MCF 10A (cell line): Measurements from ENCODE around the gene LGALS3BP. TPM values are rescaled to one million over a fixed set of nuclear protein-coding genes. Genes with fewer than 3 reads are reported as not detected.

ENCODE experiments used
- BruUV-seq: library from RNA; stranded (reverse); fragments of 400-500 nt; replicated peaks from 2 replicates; lab custom pipeline; 2021; lab: Mats Ljungman, UMichigan
- CTCF ChIA-PET: fragments of 300-600 bp; sonication (Branson Sonifier 250); formaldehyde crosslinking; extraction: SDS; loops from one replicate; lab custom pipeline; 2021; ENCODE audit warnings: antibody characterized with exemption, inconsistent platforms; lab: Yijun Ruan, JAX
- POLR2A ChIA-PET: fragments of 300-600, 350-650 bp; sonication (Branson Sonifier 250); formaldehyde crosslinking; extraction: SDS; loops from one replicate; lab custom pipeline; 2020; ENCODE audit warnings: antibody characterized with exemption, inconsistent platforms; lab: Yijun Ruan, JAX
- DNase-seq: peaks from one replicate; pipeline ENCODE4 v3.0.0-alpha.2; 2018; ENCODE audit not compliant: unreplicated experiment
- H3K27ac Mint-ChIP-seq: one replicate; pipeline ENCODE4 v1.8.0; 2022; ENCODE audit warnings: mild to moderate bottlenecking, low read depth, mixed read lengths; ENCODE audit not compliant: unreplicated experiment
- H3K27me3 Mint-ChIP-seq: one replicate; pipeline ENCODE4 v1.8.0; 2022; ENCODE audit warnings: mixed read lengths; ENCODE audit not compliant: insufficient read depth, unreplicated experiment
- H3K36me3 Mint-ChIP-seq: one replicate; pipeline ENCODE4 v1.8.0; 2022; ENCODE audit warnings: mild to moderate bottlenecking, moderate library complexity, mixed read lengths; ENCODE audit not compliant: insufficient read depth, unreplicated experiment
- H3K4me1 Mint-ChIP-seq: one replicate; pipeline ENCODE4 v1.8.0; 2022; ENCODE audit warnings: mixed read lengths; ENCODE audit not compliant: insufficient read depth, unreplicated experiment
- H3K4me3 Mint-ChIP-seq: one replicate; pipeline ENCODE4 v1.8.0; 2022; ENCODE audit warnings: mild to moderate bottlenecking, moderate library complexity, mixed read lengths; ENCODE audit not compliant: unreplicated experiment
- H3K9me3 Mint-ChIP-seq: one replicate; pipeline ENCODE4 v1.8.0; 2022; ENCODE audit warnings: mixed read lengths; ENCODE audit not compliant: unreplicated experiment
- CTCF ChIP-seq: fragments of 200-600 bp; IDR thresholded peaks from one replicate; pipeline ENCODE4 v1.8.0; 2022; ENCODE audit warnings: antibody characterized with exemption, mild to moderate bottlenecking; ENCODE audit not compliant: unreplicated experiment
- intact Hi-C: fragments of 100-400 bp; cut with micrococcal nuclease; formaldehyde crosslinking; loops from 2 replicates; pipeline ENCODE4 v1.14.1; 2022
- total RNA-seq: library from RNA; stranded (reverse); gene quantifications from 2 replicates; pipeline ENCODE4 v1.2.3, GENCODE V29; 2022

LGALS3BP gene
- total RNA-seq, 1 experiment from 2014 or later: 58.0 TPM

GRCh38 chr17:78944956-78945355, 34.8 kb downstream of the LGALS3BP start:
- DNase-seq: no peak
- ChIA-PET POLR2A (no interaction called here), CTCF (no interaction called here)
- Mint-ChIP-seq H3K27ac (no peak overlapping the region), H3K4me1 (peaks cover 11% of the 10 kb centered on the region), H3K27me3 (no peaks in the 10 kb centered on the region), H3K9me3 (no peaks in the 10 kb centered on the region), H3K4me3 (no peak overlapping the region), H3K36me3 (no peaks in the 10 kb centered on the region)
- intact Hi-C loops: no loop called here
- TF ChIP-seq CTCF: no peak
- BruUV-seq: no TSS peak

GRCh38 chr17:78944026-78944425, 35.7 kb downstream of the LGALS3BP start:
- TF ChIP-seq CTCF: no peak
- no peak overlapping the region for H3K27ac Mint-ChIP-seq
- intact Hi-C loops: no loop called here
- no peak overlapping the region for H3K4me3 Mint-ChIP-seq
- ChIA-PET POLR2A (interaction anchor here (1.3 kb wide), 1 partner anchor 10 kb away, joined by 3 read pairs; no protein-coding TSS in a partner anchor), CTCF (interaction anchor here (1.2 kb wide), 1 partner anchor 50 kb away, joined by 3 read pairs; no protein-coding TSS in a partner anchor)
- no peaks in the 10 kb centered on the region for H3K27me3 Mint-ChIP-seq
- H3K36me3 Mint-ChIP-seq: no peaks in the 10 kb centered on the region
- no peaks in the 10 kb centered on the region for H3K9me3 Mint-ChIP-seq
- BruUV-seq: no TSS peak
- peaks cover 18% of the 10 kb centered on the region for H3K4me1 Mint-ChIP-seq
- no peak for DNase-seq

GRCh38 chr17:78940708-78941107, 39.0 kb downstream of the LGALS3BP start:
- H3K27me3 Mint-ChIP-seq: no peaks in the 10 kb centered on the region
- intact Hi-C loops: no loop called here

GRCh38 chr17:78940258-78940657, 39.5 kb downstream of the LGALS3BP start:
- POLR2A ChIA-PET: interaction anchor here (0.7 kb wide), 1 partner anchor 20 kb away, joined by 3 read pairs; no protein-coding TSS in a partner anchor
- intact Hi-C loops: no loop called here
- H3K4me3 Mint-ChIP-seq: no peak overlapping the region
- BruUV-seq: no TSS peak
- H3K36me3 Mint-ChIP-seq: no peaks in the 10 kb centered on the region
- no peak for DNase-seq
- peaks cover 22% of the 10 kb centered on the region for H3K4me1 Mint-ChIP-seq
- no peaks in the 10 kb centered on the region for H3K9me3 Mint-ChIP-seq
- TF ChIP-seq CTCF: no peak
- H3K27me3 Mint-ChIP-seq: no peaks in the 10 kb centered on the region
- no peak overlapping the region for H3K27ac Mint-ChIP-seq
- CTCF ChIA-PET: interaction anchor here (0.6 to 1.5 kb wide), 3 partner anchors 31 to 75 kb away, joined by 3 to 5 read pairs (median 3); no protein-coding TSS in a partner anchor

More at GRCh38 chr17:78940708-78941107, 39.0 kb downstream of the LGALS3BP start:
- no peak overlapping the region for H3K4me3 Mint-ChIP-seq
- no peaks in the 10 kb centered on the region for H3K9me3 Mint-ChIP-seq
- H3K36me3 Mint-ChIP-seq: no peaks in the 10 kb centered on the region
- CTCF ChIA-PET: interaction anchor here (0.6 to 1.5 kb wide), 3 partner anchors 31 to 75 kb away, joined by 3 read pairs; no protein-coding TSS in a partner anchor
- no peak for DNase-seq
- TF ChIP-seq CTCF: no peak
- POLR2A ChIA-PET: interaction anchor here (0.7 kb wide), 1 partner anchor 20 kb away, joined by 3 read pairs; no protein-coding TSS in a partner anchor
- peaks cover 18% of the 10 kb centered on the region for H3K4me1 Mint-ChIP-seq
- no TSS peak for BruUV-seq
- H3K27ac Mint-ChIP-seq: no peak overlapping the region
